GM10266 (cell line): ENCODE results near the gene PCBP3.

ENCODE experiments used
- DNase-seq: peaks from one replicate; pipeline ENCODE4 v3.0.0; 2012; ENCODE audit errors: extremely low spot score
- CTCF ChIP-seq: IDR thresholded peaks from 2 replicates; pipeline ENCODE4 v1.5.1; 2012; ENCODE audit warnings: mild to moderate bottlenecking, low read depth; ENCODE audit not compliant: control insufficient read depth, insufficient read depth; ENCODE audit errors: missing control alignments

Gene PCBP3

DNA sequence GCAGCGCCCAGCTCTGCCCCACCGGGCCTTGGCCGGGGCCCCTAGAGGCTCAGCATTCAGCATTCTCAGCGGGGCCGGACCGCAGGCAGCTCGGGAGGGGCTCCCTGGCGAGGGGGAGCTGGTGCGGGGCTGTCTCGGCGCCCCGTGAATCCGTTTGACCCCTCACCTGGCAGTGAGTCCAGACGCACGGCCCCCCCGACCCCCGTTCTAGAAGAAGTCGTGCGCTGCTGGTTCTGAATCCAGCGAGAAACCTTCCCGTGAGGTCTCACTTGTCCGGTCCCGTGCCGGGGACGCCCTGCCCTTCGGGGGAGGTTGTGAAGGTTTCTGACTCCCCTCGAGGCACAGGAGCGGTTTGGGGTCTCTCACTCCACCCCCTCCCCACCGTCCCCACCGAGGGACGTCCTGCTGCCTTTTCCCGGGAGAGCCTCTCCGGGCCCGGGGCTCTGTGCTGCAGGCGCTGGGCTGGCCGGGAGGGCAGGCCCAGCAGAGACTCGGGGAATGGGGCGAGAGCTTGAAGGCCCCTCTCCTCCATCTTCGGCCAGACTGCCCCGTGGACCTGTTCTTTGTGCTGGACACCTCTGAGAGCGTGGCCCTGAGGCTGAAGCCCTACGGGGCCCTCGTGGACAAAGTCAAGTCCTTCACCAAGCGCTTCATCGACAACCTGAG, 338.7 kb downstream of the PCBP3 start:
- TF ChIP-seq CTCF = no peak
- no peak for DNase-seq

- DNase-seq = no peak
These were observed 339.5 kb downstream of the PCBP3 start for GRCh38 chr21:45982758-45983648.

GRCh38 chr21:45983649-45983965, 340.1 kb downstream of the PCBP3 start:
- no peak for TF ChIP-seq CTCF
- no peak for DNase-seq

More at GRCh38 chr21:45982758-45983648, 339.5 kb downstream of the PCBP3 start:
- no peak for TF ChIP-seq CTCF

DNA sequence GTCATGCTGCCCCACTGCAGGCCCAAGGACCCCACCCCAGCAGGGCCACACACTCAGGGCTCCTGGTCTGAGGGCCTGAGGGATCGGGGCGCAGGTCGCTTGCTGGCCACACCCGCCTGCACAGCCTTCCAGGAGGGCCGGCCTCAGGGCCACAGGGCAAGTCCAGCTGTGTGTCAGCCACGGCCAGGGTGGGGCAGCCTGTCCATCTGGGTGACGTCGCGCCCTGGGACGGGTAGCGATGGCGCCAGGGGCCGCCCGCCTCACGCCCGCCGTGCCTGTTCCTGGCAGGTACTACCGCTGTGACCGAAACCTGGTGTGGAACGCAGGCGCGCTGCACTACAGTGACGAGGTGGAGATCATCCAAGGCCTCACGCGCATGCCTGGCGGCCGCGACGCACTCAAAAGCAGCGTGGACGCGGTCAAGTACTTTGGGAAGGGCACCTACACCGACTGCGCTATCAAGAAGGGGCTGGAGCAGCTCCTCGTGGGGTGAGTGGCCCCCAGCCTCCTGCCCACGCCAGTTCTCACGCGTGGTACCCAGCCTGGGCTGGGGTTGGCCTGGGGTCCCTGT, 340.5 kb downstream of the PCBP3 start:
- TF ChIP-seq CTCF = no peak
- no peak for DNase-seq

- no peak for DNase-seq
- TF ChIP-seq CTCF = no peak
These were observed 341.1 kb downstream of the PCBP3 start for GRCh38 chr21:45984584-45985095.

DNA sequence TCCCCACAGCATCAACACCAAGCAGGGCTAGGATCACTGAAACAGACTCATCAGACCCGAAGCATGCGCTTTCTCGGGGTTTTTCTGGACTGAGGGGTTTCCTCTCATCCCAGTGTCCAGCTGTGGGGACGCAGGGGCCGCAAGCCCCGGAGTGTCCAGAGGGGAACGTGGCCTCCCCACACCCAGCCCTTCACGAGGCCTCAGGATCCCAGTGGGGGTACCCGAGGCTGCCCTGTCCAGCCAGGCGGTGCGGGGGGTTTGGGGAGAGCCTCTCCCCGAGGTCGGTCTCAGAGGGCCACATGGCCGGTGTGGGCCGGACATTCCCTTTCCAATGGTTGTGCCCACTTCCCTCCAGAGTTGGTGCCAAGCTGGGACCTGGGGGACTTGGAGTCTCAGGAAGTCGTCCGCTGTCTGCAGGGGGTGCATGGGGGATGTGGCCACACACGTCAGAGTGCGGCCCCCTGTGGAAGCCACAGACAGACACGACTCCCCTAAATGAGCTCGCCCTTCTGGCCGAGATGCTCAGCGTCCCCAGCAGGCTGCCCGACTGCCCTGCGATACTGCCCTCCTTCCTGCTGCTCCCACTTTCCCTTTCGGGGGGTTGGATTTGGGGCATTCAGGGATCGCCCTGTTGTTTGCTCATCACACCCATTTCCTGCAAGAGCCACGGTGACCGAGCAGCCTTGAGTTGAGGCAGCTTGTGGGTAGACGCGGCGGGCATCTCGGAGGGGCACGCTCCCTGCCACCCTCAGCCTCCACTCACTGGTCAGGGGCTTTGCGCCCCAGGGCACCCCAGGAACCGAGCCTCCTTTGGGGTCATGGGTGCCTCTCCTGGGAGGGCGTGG, 342.2 kb downstream of the PCBP3 start:
- no peak for DNase-seq
- no peak for TF ChIP-seq CTCF
